H9 (cell line): ENCODE measurements around the gene ARID2. TPM values are rescaled to one million over a fixed set of nuclear protein-coding genes. Genes with fewer than 3 reads are reported as not detected.

ENCODE experiments used
- DNase-seq: peaks from one replicate; pipeline ENCODE4 v3.0.0-alpha.2; 2017
- H2AFZ ChIP-seq: one replicate; pipeline ENCODE4 v1.6.1; 2013; ENCODE audit warnings: mild to moderate bottlenecking, low read length, control low read depth, moderate library complexity
- H2AK5ac ChIP-seq: 2 replicates; pipeline ENCODE4 v1.6.1; 2013; ENCODE audit warnings: low read length, control low read depth, mixed read lengths; ENCODE audit not compliant: insufficient read length
- H2BK120ac ChIP-seq: one replicate; pipeline ENCODE4 v1.6.1; 2013; ENCODE audit warnings: low read depth, mild to moderate bottlenecking, low read length, control low read depth, inconsistent platforms; ENCODE audit not compliant: poor library complexity, severe bottlenecking
- H2BK12ac ChIP-seq: 2 replicates; pipeline ENCODE4 v1.6.1; 2013; ENCODE audit warnings: low read length, control low read depth, mixed read lengths, low read depth; ENCODE audit not compliant: insufficient read length
- H2BK15ac ChIP-seq: 2 replicates; pipeline ENCODE4 v1.6.1; 2013; ENCODE audit warnings: low read depth, low read length, control low read depth
- H2BK20ac ChIP-seq: one replicate; pipeline ENCODE4 v1.6.1; 2013; ENCODE audit warnings: low read depth, mild to moderate bottlenecking, low read length, control low read depth, inconsistent platforms; ENCODE audit not compliant: poor library complexity, severe bottlenecking
- H2BK5ac ChIP-seq: 2 replicates; pipeline ENCODE4 v1.6.1; 2013; ENCODE audit warnings: low read length, control low read depth, mixed read lengths; ENCODE audit not compliant: insufficient read length
- H3K14ac ChIP-seq: 2 replicates; pipeline ENCODE4 v1.6.1; 2013; ENCODE audit warnings: low read length, control low read depth; ENCODE audit not compliant: insufficient read depth
- H3K18ac ChIP-seq: 2 replicates; pipeline ENCODE4 v1.6.1; 2013; ENCODE audit warnings: low read depth, mild to moderate bottlenecking, mixed read lengths, low read length, control low read depth; ENCODE audit not compliant: insufficient read length
- H3K23ac ChIP-seq: 2 replicates; pipeline ENCODE4 v1.6.1; 2013; ENCODE audit warnings: low read length, control low read depth, mixed read lengths, low read depth; ENCODE audit not compliant: insufficient read length
- H3K23me2 ChIP-seq: 2 replicates; pipeline ENCODE4 v1.6.1; 2013; ENCODE audit warnings: low read depth, mild to moderate bottlenecking, mixed read lengths, low read length, control low read depth; ENCODE audit not compliant: insufficient read length, poor library complexity, severe bottlenecking
- H3K27ac ChIP-seq: 2 replicates; pipeline ENCODE4 v1.5.1; 2013; ENCODE audit warnings: low read length, control low read depth, mixed read lengths, low read depth; ENCODE audit not compliant: insufficient read length
- H3K27me3 ChIP-seq: 2 replicates; pipeline ENCODE4 v1.6.1; 2013; ENCODE audit warnings: low read length, control low read depth, inconsistent platforms; ENCODE audit not compliant: insufficient read depth
- H3K4ac ChIP-seq: 2 replicates; pipeline ENCODE4 v1.6.1; 2013; ENCODE audit warnings: low read depth, mild to moderate bottlenecking, control low read depth, inconsistent platforms, low read length, moderate library complexity
- H3K4me1 ChIP-seq: 2 replicates; pipeline ENCODE4 v1.6.1; 2013; ENCODE audit warnings: low read length, control low read depth, inconsistent platforms; ENCODE audit not compliant: insufficient read depth
- H3K4me2 ChIP-seq: 2 replicates; pipeline ENCODE4 v1.6.1; 2013; ENCODE audit warnings: low read length, control low read depth, mixed read lengths; ENCODE audit not compliant: insufficient read length, insufficient read depth
- H3K56ac ChIP-seq: 2 replicates; pipeline ENCODE4 v1.6.1; 2013; ENCODE audit warnings: low read depth, mild to moderate bottlenecking, mixed read lengths, low read length, control low read depth; ENCODE audit not compliant: insufficient read length
- H3K79me1 ChIP-seq: 2 replicates; pipeline ENCODE4 v1.6.1; 2013; ENCODE audit warnings: low read depth, mild to moderate bottlenecking, moderate library complexity, low read length, control low read depth, inconsistent platforms; ENCODE audit not compliant: insufficient read depth, poor library complexity, severe bottlenecking
- H3K79me2 ChIP-seq: 2 replicates; pipeline ENCODE4 v1.6.1; 2013; ENCODE audit warnings: low read length, control low read depth, inconsistent platforms; ENCODE audit not compliant: insufficient read depth
- H3K9ac ChIP-seq: 2 replicates; pipeline ENCODE4 v1.6.1; 2013; ENCODE audit warnings: low read length, control low read depth, mixed read lengths; ENCODE audit not compliant: insufficient read length; ENCODE audit errors: extremely low read depth
- H3K9me3 ChIP-seq: one replicate; pipeline ENCODE4 v1.6.1; 2013; ENCODE audit warnings: low read depth, low read length, inconsistent platforms; ENCODE audit not compliant: control insufficient read depth
- H3T11ph ChIP-seq: one replicate; pipeline ENCODE4 v1.6.1; 2013; ENCODE audit warnings: mild to moderate bottlenecking, low read length, control low read depth, inconsistent platforms
- H4K20me1 ChIP-seq: one replicate; pipeline ENCODE4 v1.6.1; 2013; ENCODE audit not compliant: control insufficient read depth, insufficient read length, insufficient read depth
- H4K5ac ChIP-seq: 2 replicates; pipeline ENCODE4 v1.6.1; 2013; ENCODE audit warnings: low read depth, mild to moderate bottlenecking, mixed read lengths, low read length, control low read depth; ENCODE audit not compliant: insufficient read length
- H4K8ac ChIP-seq: replicated peaks from 2 replicates; pipeline ENCODE4 v1.6.1; 2013; ENCODE audit warnings: low read length, control low read depth, mixed read lengths, low read depth; ENCODE audit not compliant: insufficient read length
- H4K91ac ChIP-seq: 2 replicates; pipeline ENCODE4 v1.6.1; 2013; ENCODE audit warnings: low read depth, mild to moderate bottlenecking, moderate library complexity, mixed read lengths, low read length, control low read depth; ENCODE audit not compliant: insufficient read length
- H3K27ac Mint-ChIP-seq, 3 experiments: 2 replicates in 2 of 3; 3 replicates in 1 of 3; pipeline ENCODE4 v1.8.0; 2020 to 2021; ENCODE audit warnings: mixed read lengths in 3 of 3, mild to moderate bottlenecking in 1 of 3, moderate library complexity in 1 of 3
- H3K27me3 Mint-ChIP-seq: 2 replicates; pipeline ENCODE4 v1.8.0; 2021; ENCODE audit warnings: low read depth, mild to moderate bottlenecking, moderate library complexity, mixed read lengths
- H3K36me3 Mint-ChIP-seq, 3 experiments: 2 replicates in 2 of 3; 3 replicates in 1 of 3; pipeline ENCODE4 v1.8.0; 2020 to 2021; ENCODE audit warnings: low read depth in 3 of 3, mixed read lengths in 3 of 3; ENCODE audit not compliant: insufficient read depth in 1 of 3
- H3K4me1 Mint-ChIP-seq, 2 experiments: 2 replicates each; pipeline ENCODE4 v1.8.0; 2020; ENCODE audit warnings: mixed read lengths in 2 of 2
- H3K4me3 Mint-ChIP-seq, 2 experiments: 2 replicates in 1 of 2; 3 replicates in 1 of 2; pipeline ENCODE4 v1.8.0; 2020 to 2021; ENCODE audit warnings: mild to moderate bottlenecking in 2 of 2, mixed read lengths in 2 of 2, moderate library complexity in 1 of 2
- H3K9me3 Mint-ChIP-seq, 2 experiments: 2 replicates in 1 of 2; 3 replicates in 1 of 2; pipeline ENCODE4 v1.8.0; 2020; ENCODE audit warnings: mild to moderate bottlenecking in 2 of 2, mixed read lengths in 2 of 2, moderate library complexity in 1 of 2
- WGBS: extraction: QIAGEN DNeasy Blood & Tissue Kit; methylation state at CpG from one replicate; pipeline ENCODE4 v1.1.7; 2013; ENCODE audit warnings: missing lambda C conversion rate, low lambda C conversion rate, mixed read lengths; ENCODE audit not compliant: insufficient read length; ENCODE audit errors: extremely low coverage; 5-methylcytosine and 5-hydroxymethylcytosine counted together
- total RNA-seq: library from RNA; stranded (reverse); gene quantifications from 2 replicates; pipeline ENCODE4 v1.2.1, GENCODE V29; 2021
- TF ChIP-seq, protein P1 (sequence below): fragments of 200-600 bp; sonication (generic); conservative IDR thresholded peaks from 3 replicates; pipeline ENCODE4 v1.8.0; 2021; ENCODE audit warnings: antibody characterized with exemption, mild to moderate bottlenecking

ARID2 gene
- total RNA-seq, 1 experiment from 2014 or later = 63.8 TPM

DNA sequence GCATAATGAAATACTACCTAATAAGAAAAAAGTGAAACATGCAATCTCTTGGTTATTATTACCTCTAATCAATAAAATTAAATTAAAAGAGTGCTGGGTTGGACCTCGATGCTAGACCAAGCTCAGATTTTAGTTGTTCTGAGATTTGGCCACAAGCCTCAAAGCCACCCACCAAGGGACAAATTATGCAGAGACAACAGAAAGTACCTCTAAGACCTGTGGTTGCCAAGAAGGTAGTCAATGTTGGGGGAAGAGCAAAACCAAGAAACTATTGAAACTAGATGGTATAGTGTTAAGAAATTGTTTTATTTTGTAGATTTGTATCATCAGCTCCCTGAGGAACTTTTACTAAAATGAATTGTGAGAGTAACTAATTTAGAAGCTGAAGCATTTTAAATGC, 43.8 kb upstream of the ARID2 start:
- Histone ChIP-seq H2AK5ac (no peak overlapping the region), H3K27me3 (no peaks in the 10 kb centered on the region), H4K5ac (no peak overlapping the region), H4K8ac (no peak overlapping the region), H3K4ac (no peak overlapping the region), H4K20me1 (no peaks in the 10 kb centered on the region), H2BK15ac (no peak overlapping the region), H3K4me2 (no peak overlapping the region), H3K23ac (no peak overlapping the region), H3K23me2 (no peaks in the 10 kb centered on the region), H3K56ac (no peak overlapping the region), H3K18ac (no peak overlapping the region), H3K9ac (no peak overlapping the region), H3K14ac (no peak overlapping the region), H3K9me3 (no peaks in the 10 kb centered on the region), H3T11ph (no peak overlapping the region), H2BK5ac (no peak overlapping the region), H3K79me1 (no peaks in the 10 kb centered on the region), H2AFZ (no peak overlapping the region), H3K79me2 (no peaks in the 10 kb centered on the region), H2BK20ac (no peak overlapping the region), H2BK120ac (no peak overlapping the region), H3K4me1 (no peaks in the 10 kb centered on the region; the same call in 1 of the 2 replicates), H4K91ac (no peak overlapping the region), H3K27ac (no peak overlapping the region), H2BK12ac (no peak overlapping the region)
- Mint-ChIP-seq H3K27ac (no peak overlapping the region; a peak in 1 of 7 replicates), H3K36me3 (no peaks in the 10 kb centered on the region), H3K9me3 (no peaks in the 10 kb centered on the region), H3K27me3 (no peaks in the 10 kb centered on the region), H3K4me1 (peaks cover 11 to 13% of the 10 kb centered on the region in 2 experiments), H3K4me3 (no peak overlapping the region)
- DNase-seq = no peak
- WGBS = no CpG with 5 or more reads among the region's 1 CpG
- TF ChIP-seq, protein P1, sequence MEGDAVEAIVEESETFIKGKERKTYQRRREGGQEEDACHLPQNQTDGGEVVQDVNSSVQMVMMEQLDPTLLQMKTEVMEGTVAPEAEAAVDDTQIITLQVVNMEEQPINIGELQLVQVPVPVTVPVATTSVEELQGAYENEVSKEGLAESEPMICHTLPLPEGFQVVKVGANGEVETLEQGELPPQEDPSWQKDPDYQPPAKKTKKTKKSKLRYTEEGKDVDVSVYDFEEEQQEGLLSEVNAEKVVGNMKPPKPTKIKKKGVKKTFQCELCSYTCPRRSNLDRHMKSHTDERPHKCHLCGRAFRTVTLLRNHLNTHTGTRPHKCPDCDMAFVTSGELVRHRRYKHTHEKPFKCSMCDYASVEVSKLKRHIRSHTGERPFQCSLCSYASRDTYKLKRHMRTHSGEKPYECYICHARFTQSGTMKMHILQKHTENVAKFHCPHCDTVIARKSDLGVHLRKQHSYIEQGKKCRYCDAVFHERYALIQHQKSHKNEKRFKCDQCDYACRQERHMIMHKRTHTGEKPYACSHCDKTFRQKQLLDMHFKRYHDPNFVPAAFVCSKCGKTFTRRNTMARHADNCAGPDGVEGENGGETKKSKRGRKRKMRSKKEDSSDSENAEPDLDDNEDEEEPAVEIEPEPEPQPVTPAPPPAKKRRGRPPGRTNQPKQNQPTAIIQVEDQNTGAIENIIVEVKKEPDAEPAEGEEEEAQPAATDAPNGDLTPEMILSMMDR = no peak
